NCI-H345 treated with DMSO at 0.1 percent for 48 hours (cell line): Measurements from ENCODE around the gene S100Z.
"Not testable (repeated sequence)": the region's sequence is repeated elsewhere in the genome, so short reads cannot be mapped to it uniquely, and the experiment has no call there.

ENCODE experiments used
- DNase-seq: peaks from one replicate; lab custom pipeline; 2025; ENCODE audit not compliant: unreplicated experiment; lab: John Stamatoyannopoulos, UW

The S100Z gene

GRCh38 chr5:76945238-76945637 is 95.4 kb downstream of the S100Z start:
- not testable (repeated sequence) for DNase-seq

GRCh38 chr5:76946090-76946489 is 96.3 kb downstream of the S100Z start:
- no peak for DNase-seq

GRCh38 chr5:76947082-76947503 is 97.3 kb downstream of the S100Z start:
- DNase-seq, result no peak

- DNase-seq, result no peak
Measured at GRCh38 chr5:76952795-76953536, 103.2 kb downstream of the S100Z start, which contains the start of gene CRHBP. Gene CRHBP (plus strand): TSS chr5:76953045. CDS start chr5:76953135, 90 bp downstream.

- DNase-seq, result no peak
Measured at GRCh38 chr5:76953551-76954382, 104.0 kb downstream of the S100Z start.

- DNase-seq, result no peak
Measured at GRCh38 chr5:76954383-76954763, 104.6 kb downstream of the S100Z start.

GRCh38 chr5:76956033-76956432 is 106.2 kb downstream of the S100Z start:
- DNase-seq, result no peak

- no peak for DNase-seq
Measured at GRCh38 chr5:76958991-76959767, 109.4 kb downstream of the S100Z start.

GRCh38 chr5:76960004-76960625 is 110.3 kb downstream of the S100Z start:
- DNase-seq, result no peak

GRCh38 chr5:76964060-76964459 is 114.2 kb downstream of the S100Z start:
- DNase-seq, result no peak
